Ovary (tissue), 9 donors: Measurements from ENCODE around the gene PIGN. TPM values are rescaled to one million over a fixed set of nuclear protein-coding genes. Genes with fewer than 3 reads are reported as not detected.

Experiments
- DNase-seq, 5 donors: peaks; one replicate each; pipeline ENCODE4 v3.0.0-alpha.2; 2019 to 2020
- H3K27ac ChIP-seq, 2 donors: fragments of 200-600 bp; one replicate each; pipeline versions ENCODE4 v1.5.1 to v1.8.0; 2019 to 2022
- H3K27me3 ChIP-seq: fragments of 200-600 bp; one replicate; pipeline ENCODE4 v1.8.0; 2022
- H3K36me3 ChIP-seq: fragments of 200-600 bp; sonication (generic); one replicate; pipeline ENCODE4 v1.5.1; 2019
- H3K4me1 ChIP-seq: one replicate; pipeline ENCODE4 v1.8.1; 2013; ENCODE audit warnings: mild to moderate bottlenecking, moderate library complexity; ENCODE audit not compliant: insufficient read depth
- H3K4me3 ChIP-seq: fragments of 200-600 bp; sonication (generic); one replicate; pipeline ENCODE4 v1.5.1; 2017
- H3K9me3 ChIP-seq, 2 donors: fragments of 200-600 bp in 1 of 2; sonication (generic) in 1 of 2; one replicate each; pipeline versions ENCODE4 v1.5.1 to v1.8.1; 2013 to 2019; ENCODE audit warnings: mild to moderate bottlenecking in 1 of 2, moderate library complexity in 1 of 2
- CTCF ChIP-seq, 3 donors: fragments of 450-650 bp in 2 of 3; fragments of 200-600 bp in 1 of 3; IDR thresholded peaks; one replicate each; pipeline versions ENCODE4 v1.5.1 to v1.8.0; 2016 to 2022; ENCODE audit warnings: antibody characterized with exemption in 3 of 3, mild to moderate bottlenecking in 1 of 3
- EP300 ChIP-seq: sonication (generic); formaldehyde crosslinking; IDR thresholded peaks from one replicate; pipeline ENCODE4 v1.6.1; 2017; ENCODE audit warnings: antibody characterized with exemption
- POLR2A ChIP-seq: fragments of 450-650 bp; IDR thresholded peaks from one replicate; pipeline ENCODE4 v1.6.1; 2017; ENCODE audit warnings: antibody characterized with exemption, mild to moderate bottlenecking, moderate library complexity
- WGBS, 3 donors: extraction: QIAGEN DNeasy Blood & Tissue Kit in 1 of 3; methylation state at CpG; one replicate each; pipeline versions ENCODE4 v1.1.5 to v1.1.7; 2013 to 2017; 5-methylcytosine and 5-hydroxymethylcytosine counted together
- intact Hi-C, 4 donors: fragments of 100-400 bp; cut with DNase I; formaldehyde crosslinking; loops; one replicate each; pipeline versions ENCODE4 v1.11.0 to v1.15.1; 2022 to 2023
- polyA plus RNA-seq, 2 donors: library from polyadenylated mRNA; stranded (reverse); fragments of 200-250 nt in 1 of 2; fragments of 350-450 nt in 1 of 2; fragmentation: Illumina TruSeq in 1 of 2; extraction: RNeasy Lipid Tissue Mini Kit (QIAGEN cat#74804) in 1 of 2; gene quantifications; one replicate each; pipeline ENCODE4 v1.2.3, GENCODE V29; 2013 to 2014
- total RNA-seq, 7 donors: library from RNA; depleted of rRNA in 2 of 7; stranded (reverse); fragments of >200 nt in 2 of 7; fragmentation: NEBNext Ultra II Directional in 3 of 7; extraction: Animal tissue kit (Norgen Biotek cat#: 25700) in 3 of 7; gene quantifications; one replicate each; pipeline versions ENCODE4 v1.1.0 to v1.2.4, GENCODE V29; 2016 to 2023
- donor health status: DM: no; HTN: no; CAD: no; lungs with moderate emphysema.
- donor health status: DM: no; HTN: no; CAD: no.
- donor health status: Bipolar disorder and iron deficiency.
- donor health status: DM: yes; HTN: yes; CAD: no.
- donor health status: DM: no; HTN: no; CAD: no.
- donor health status: DM: yes; HTN: yes; CAD: no.

The PIGN gene
- total and polyA plus RNA-seq, 9 donors, result 8.0 to 29.1 (median 25.6) TPM

DNA sequence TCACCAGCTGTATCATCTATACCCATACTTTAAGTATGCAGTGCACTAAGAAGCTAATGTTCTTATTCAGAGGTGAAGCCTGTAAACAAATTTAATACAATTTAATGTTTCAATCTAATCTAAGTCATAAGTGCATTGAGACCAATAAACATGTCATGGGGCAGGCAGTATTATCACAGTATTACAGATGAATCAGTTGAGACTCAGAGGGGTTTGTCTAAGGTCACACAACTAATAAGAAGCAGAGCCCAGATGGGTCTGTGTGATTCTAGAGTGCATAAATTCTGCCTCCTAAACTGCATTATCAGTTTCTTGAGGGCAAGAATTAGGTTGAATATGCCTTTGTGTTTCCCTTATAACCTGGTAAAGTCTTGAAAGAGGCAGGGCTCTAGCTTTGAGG lies 153.1 kb downstream of the PIGN start:
- H3K4me3 ChIP-seq, result no peak overlapping the region
- no peak overlapping the region for H3K27ac ChIP-seq
- no peak for DNase-seq
- H3K4me1 ChIP-seq, result peaks cover 4% of the 10 kb centered on the region
- TF ChIP-seq CTCF (IDR thresholded peaks at IDR 0.05) (no peak), POLR2A (no peak), EP300 (no peak)
- intact Hi-C loops, result loop anchor here in 1 of 4 donors (10.0 kb wide), 1 partner anchor 139 kb away; the partner anchor contains the start of gene RNF152
- no peaks in the 10 kb centered on the region for H3K9me3 ChIP-seq
- H3K36me3 ChIP-seq, result no peaks in the 10 kb centered on the region
- H3K27me3 ChIP-seq, result no peaks in the 10 kb centered on the region

GRCh38 chr18:62033207-62033606 lies 153.6 kb downstream of the PIGN start:
- no peaks in the 10 kb centered on the region for H3K36me3 ChIP-seq
- H3K4me3 ChIP-seq, result no peak overlapping the region
- 90 to 94% (median 92%) methylated on average over 5 of the region's 5 CpGs for WGBS, 3 donors
- no peaks in the 10 kb centered on the region for H3K27me3 ChIP-seq
- TF ChIP-seq EP300, result no peak
- TF ChIP-seq CTCF (IDR thresholded peaks at IDR 0.05), result no peak
- no peak for TF ChIP-seq POLR2A
- intact Hi-C loops, result loop anchor here in 1 of 4 donors (10.0 kb wide), 1 partner anchor 138 kb away; the partner anchor contains the start of gene RNF152
- no peak for DNase-seq
- H3K4me1 ChIP-seq, result peaks cover 2% of the 10 kb centered on the region
- H3K27ac ChIP-seq, result no peak overlapping the region
- H3K9me3 ChIP-seq, result no peaks in the 10 kb centered on the region

DNA sequence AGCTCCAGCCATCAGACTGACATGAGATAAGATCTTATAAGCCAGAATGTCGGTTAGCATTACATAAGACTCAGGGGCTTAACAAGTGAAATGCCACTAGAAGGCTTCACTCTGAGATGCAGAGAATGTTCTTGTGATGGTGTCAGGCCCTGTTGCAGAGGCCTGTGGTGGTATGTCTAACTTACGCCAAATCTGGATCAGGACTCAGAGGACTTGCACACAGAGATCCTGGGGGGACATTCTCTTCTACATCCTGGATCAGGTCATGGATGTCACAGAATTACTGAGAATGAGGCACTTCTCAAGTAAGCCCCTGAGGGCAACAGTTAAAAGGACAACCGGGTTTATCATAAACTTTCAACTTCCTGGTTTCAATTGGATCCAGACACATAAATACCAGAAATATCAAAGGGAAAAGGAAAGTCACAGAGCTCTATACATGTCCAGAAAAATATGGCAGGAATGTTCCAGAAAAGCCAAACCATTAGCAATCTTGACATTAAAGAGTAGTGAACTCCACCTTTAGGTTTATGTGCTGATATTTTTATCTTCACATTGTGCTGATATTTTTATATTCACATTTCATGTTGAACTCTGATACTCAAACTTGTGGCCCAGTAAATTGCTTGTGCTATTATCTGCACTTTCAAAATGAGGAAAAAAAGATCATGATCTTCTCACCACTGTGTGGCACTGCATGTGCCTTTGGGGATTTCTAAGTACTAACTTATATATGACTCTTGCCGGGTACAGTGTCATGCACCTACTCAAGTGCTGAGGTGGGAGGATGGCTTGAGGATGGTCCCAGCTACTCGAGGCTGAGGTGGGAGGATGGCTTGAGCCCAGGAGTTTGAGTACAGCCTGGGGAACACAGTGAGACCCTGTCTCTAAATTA lies 156.5 kb downstream of the PIGN start:
- H3K27ac ChIP-seq, result no peak overlapping the region
- H3K27me3 ChIP-seq, result no peaks in the 10 kb centered on the region
- whole genome bisulfite sequencing, 3 donors, result 65 to 76% (median 72%) methylated on average over 5 of the region's 5 CpGs
- no peak overlapping the region for H3K4me3 ChIP-seq
- H3K36me3 ChIP-seq, result no peaks in the 10 kb centered on the region
- intact Hi-C loops, result loop anchor here in 1 of 4 donors (10.0 kb wide), 1 partner anchor 136 kb away; the partner anchor contains the start of gene RNF152
- TF ChIP-seq CTCF (IDR thresholded peaks at IDR 0.05) (no peak), POLR2A (no peak), EP300 (no peak)
- no peaks in the 10 kb centered on the region for H3K4me1 ChIP-seq
- no peaks in the 10 kb centered on the region for H3K9me3 ChIP-seq
- no peak for DNase-seq

DNA sequence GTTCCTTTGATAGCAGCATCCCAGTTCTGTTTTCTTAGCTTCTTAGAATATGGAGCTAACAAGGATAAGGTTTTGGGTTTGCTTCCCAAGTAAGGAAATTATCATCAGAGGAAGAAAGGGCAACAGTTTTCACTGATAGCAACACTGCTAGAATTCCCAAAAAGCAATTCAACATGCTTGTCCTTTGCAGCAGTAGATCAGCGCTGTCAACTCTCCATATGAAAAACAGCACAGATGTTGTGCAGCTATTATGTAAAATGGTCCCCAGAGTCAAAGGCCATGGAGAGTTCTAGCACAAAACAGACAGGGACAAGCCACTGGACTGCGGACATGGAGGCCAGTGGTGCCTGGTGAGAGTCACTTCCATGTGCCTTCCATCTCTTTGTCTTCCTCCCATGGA lies 158.1 kb downstream of the PIGN start:
- TF ChIP-seq EP300 (no peak), POLR2A (no peak), CTCF (IDR thresholded peaks at IDR 0.05) (no peak)
- WGBS, 3 donors, result 96 to 100% (median 98%) methylated on average over 2 of the region's 2 CpGs

More for the DNA sequence above, 158.1 kb downstream of the PIGN start:
- Histone ChIP-seq H3K27me3 (no peaks in the 10 kb centered on the region), H3K36me3 (no peaks in the 10 kb centered on the region), H3K4me3 (no peak overlapping the region), H3K27ac (no peak overlapping the region), H3K4me1 (no peaks in the 10 kb centered on the region), H3K9me3 (no peaks in the 10 kb centered on the region)
- DNase-seq, result no peak
- intact Hi-C loops, result no loop called here
